Measurements from ENCODE around the gene ZNF385A.

ZNF385A gene

GRCh38 chr12:54368709-54369596 is 15.6 kb downstream of the ZNF385A start:
- Histone ChIP-seq H3K4me1 (ENCODE audit: control insufficient read depth in 2 of 2, insufficient read depth in 1 of 2, low read depth in 1 of 2, low read length in 2 of 2) (peaks cover 7 to 9% of the 10 kb centered on the region in 2 donors), H3K23ac (ENCODE audit: low read depth, low read length, poor library complexity) (peak overlapping the region; percentile 82), H3K18ac (ENCODE audit: low read length) (peak overlapping the region; percentile 41), H2BK15ac (ENCODE audit: low read length) (no peak overlapping the region), H3K4me3 (ENCODE audit: low read length in 2 of 2) (no peak overlapping the region), H3K9me3 (replicated peaks in 1 of 2; ENCODE audit: control insufficient read depth in 2 of 2, insufficient read depth in 1 of 2, low read depth in 1 of 2, low read length in 2 of 2) (no peaks in the 10 kb centered on the region), H2AK5ac (ENCODE audit: low read depth, low read length) (peak overlapping the region; percentile 86), H3K9ac (ENCODE audit: low read depth, low read length, poor library complexity) (peak overlapping the region; percentile 72), H3K79me1 (ENCODE audit: low read depth, low read length) (peaks cover 1% of the 10 kb centered on the region), H4K91ac (ENCODE audit: low read depth, low read length, poor library complexity) (no peak overlapping the region), H2AFZ (ENCODE audit: low read length) (peak overlapping the region; percentile 70), H4K8ac (ENCODE audit: low read depth, low read length) (no peak overlapping the region), H3K36me3 (replicated peaks in 1 of 2; ENCODE audit: control insufficient read depth in 2 of 2, insufficient read depth in 2 of 2, low read length in 2 of 2) (peaks cover 15 to 16% of the 10 kb centered on the region in 2 donors), H2BK120ac (ENCODE audit: low read depth, low read length) (no peak overlapping the region), H3K27ac (replicated peaks; ENCODE audit: low read length) (no peak overlapping the region), H3K4ac (ENCODE audit: low read length) (no peak overlapping the region), H2BK12ac (ENCODE audit: low read length) (no peak overlapping the region), H3K27me3 (ENCODE audit: control insufficient read depth in 3 of 3, insufficient read depth in 3 of 3, low read depth in 1 of 3, low read length in 3 of 3) (peaks cover 0 to 10% (median 0%) of the 10 kb centered on the region in 3 experiments), H3K14ac (ENCODE audit: low read length) (no peak overlapping the region), H2BK5ac (ENCODE audit: low read length) (no peak overlapping the region), H3K4me2 (ENCODE audit: insufficient read depth, low read length, poor library complexity, severe bottlenecking) (no peak overlapping the region)
- DNase-seq (ENCODE audit: low spot score), result peak; percentile 79
- WGBS, 2 donors (ENCODE audit: extremely low coverage in 2 of 2, insufficient read length in 2 of 2, insufficient replicate concordance in 1 of 2), result no CpG with 5 or more reads among the region's 40 CpGs

- Histone ChIP-seq H3K9ac (ENCODE audit: low read depth, low read length, poor library complexity) (no peak overlapping the region), H3K4me3 (ENCODE audit: low read length in 2 of 2) (no peak overlapping the region), H3K36me3 (replicated peaks in 1 of 2; ENCODE audit: control insufficient read depth in 2 of 2, insufficient read depth in 2 of 2, low read length in 2 of 2) (peaks cover 15 to 16% of the 10 kb centered on the region in 2 donors), H2AFZ (ENCODE audit: low read length) (peak overlapping the region; percentile 70), H2BK5ac (ENCODE audit: low read length) (no peak overlapping the region), H4K91ac (ENCODE audit: low read depth, low read length, poor library complexity) (no peak overlapping the region), H2BK12ac (ENCODE audit: low read length) (no peak overlapping the region), H3K4me2 (ENCODE audit: insufficient read depth, low read length, poor library complexity, severe bottlenecking) (no peak overlapping the region), H3K23ac (ENCODE audit: low read depth, low read length, poor library complexity) (peak overlapping the region; percentile 45), H3K27me3 (ENCODE audit: control insufficient read depth in 3 of 3, insufficient read depth in 3 of 3, low read depth in 1 of 3, low read length in 3 of 3) (peaks cover 0 to 10% (median 0%) of the 10 kb centered on the region in 3 experiments), H2BK120ac (ENCODE audit: low read depth, low read length) (no peak overlapping the region), H3K79me1 (ENCODE audit: low read depth, low read length) (peaks cover 1% of the 10 kb centered on the region), H4K8ac (ENCODE audit: low read depth, low read length) (no peak overlapping the region), H3K14ac (ENCODE audit: low read length) (no peak overlapping the region), H2AK5ac (ENCODE audit: low read depth, low read length) (no peak overlapping the region), H3K18ac (ENCODE audit: low read length) (peak overlapping the region; percentile 41), H3K4me1 (ENCODE audit: control insufficient read depth in 2 of 2, insufficient read depth in 1 of 2, low read depth in 1 of 2, low read length in 2 of 2) (peaks cover 7 to 9% of the 10 kb centered on the region in 2 donors), H3K4ac (ENCODE audit: low read length) (no peak overlapping the region), H2BK15ac (ENCODE audit: low read length) (no peak overlapping the region), H3K9me3 (replicated peaks in 1 of 2; ENCODE audit: control insufficient read depth in 2 of 2, insufficient read depth in 1 of 2, low read depth in 1 of 2, low read length in 2 of 2) (no peaks in the 10 kb centered on the region), H3K27ac (replicated peaks; ENCODE audit: low read length) (no peak overlapping the region)
- WGBS, 2 donors (ENCODE audit: extremely low coverage in 2 of 2, insufficient read length in 2 of 2, insufficient replicate concordance in 1 of 2), result no CpG with 5 or more reads among the region's 5 CpGs
- DNase-seq (ENCODE audit: low spot score), result no peak
These were observed 16.4 kb downstream of the ZNF385A start for GRCh38 chr12:54368025-54368708.

- no peak within 1 kb of the TSS for H3K23ac ChIP-seq (ENCODE audit: low read depth, low read length, poor library complexity)
- H3K4ac ChIP-seq (ENCODE audit: low read length), result no peak within 1 kb of the TSS
- H3K27ac ChIP-seq (replicated peaks; ENCODE audit: low read length), result no peak within 1 kb of the TSS
- peak within 1 kb of the TSS; percentile 34 for H2BK15ac ChIP-seq (ENCODE audit: low read length)
- H3K36me3 ChIP-seq (replicated peaks in 1 of 2; ENCODE audit: control insufficient read depth in 2 of 2, insufficient read depth in 2 of 2, low read length in 2 of 2), result no peaks in the 10 kb centered on the region
- WGBS, 2 donors (ENCODE audit: extremely low coverage in 2 of 2, insufficient read length in 2 of 2, insufficient replicate concordance in 1 of 2), result no CpG with 5 or more reads among the region's 4 CpGs
- H3K9ac ChIP-seq (ENCODE audit: low read depth, low read length, poor library complexity), result peak within 1 kb of the TSS; percentile 53
- no peak within 1 kb of the TSS for H3K4me2 ChIP-seq (ENCODE audit: insufficient read depth, low read length, poor library complexity, severe bottlenecking)
- no peaks in the 10 kb centered on the region for H3K79me1 ChIP-seq (ENCODE audit: low read depth, low read length)
- H3K27me3 ChIP-seq (ENCODE audit: control insufficient read depth in 3 of 3, insufficient read depth in 3 of 3, low read depth in 1 of 3, low read length in 3 of 3), result peaks cover 0 to 7% (median 0%) of the 10 kb centered on the region in 3 experiments
- H2BK5ac ChIP-seq (ENCODE audit: low read length), result no peak within 1 kb of the TSS
- H2AK5ac ChIP-seq (ENCODE audit: low read depth, low read length), result no peak within 1 kb of the TSS
- no peak within 1 kb of the TSS for H3K14ac ChIP-seq (ENCODE audit: low read length)
- H4K91ac ChIP-seq (ENCODE audit: low read depth, low read length, poor library complexity), result peak within 1 kb of the TSS; percentile 45
- peaks cover 17 to 25% of the 10 kb centered on the region in 2 donors for H3K4me1 ChIP-seq (ENCODE audit: control insufficient read depth in 2 of 2, insufficient read depth in 1 of 2, low read depth in 1 of 2, low read length in 2 of 2)
- DNase-seq (ENCODE audit: low spot score), result no peak
- peak within 1 kb of the TSS in 1 of 2 donors; percentile 3 for H3K4me3 ChIP-seq (ENCODE audit: low read length in 2 of 2)
- H3K9me3 ChIP-seq (replicated peaks in 1 of 2; ENCODE audit: control insufficient read depth in 2 of 2, insufficient read depth in 1 of 2, low read depth in 1 of 2, low read length in 2 of 2), result no peaks in the 10 kb centered on the region
- H3K18ac ChIP-seq (ENCODE audit: low read length), result peak within 1 kb of the TSS; percentile 12
- no peak within 1 kb of the TSS for H4K8ac ChIP-seq (ENCODE audit: low read depth, low read length)
- H2BK12ac ChIP-seq (ENCODE audit: low read length), result peak within 1 kb of the TSS; percentile 68
- H2BK120ac ChIP-seq (ENCODE audit: low read depth, low read length), result no peak within 1 kb of the TSS
- no peak within 1 kb of the TSS for H2AFZ ChIP-seq (ENCODE audit: low read length)
These were observed 20.1 kb downstream of the ZNF385A start, which contains the start of gene GPR84 for GRCh38 chr12:54364413-54364812. TSS of gene GPR84 (minus strand) at chr12:54364486. CDS start at chr12:54363851, 635 bp downstream.

- Histone ChIP-seq H3K18ac (ENCODE audit: low read length) (peak overlapping the region; percentile 12), H3K36me3 (replicated peaks in 1 of 2; ENCODE audit: control insufficient read depth in 2 of 2, insufficient read depth in 2 of 2, low read length in 2 of 2) (no peaks in the 10 kb centered on the region), H3K4ac (ENCODE audit: low read length) (no peak overlapping the region), H3K27ac (replicated peaks; ENCODE audit: low read length) (no peak overlapping the region), H3K4me3 (ENCODE audit: low read length in 2 of 2) (peak overlapping the region in 1 of 2 donors; percentile 3), H3K27me3 (ENCODE audit: control insufficient read depth in 3 of 3, insufficient read depth in 3 of 3, low read depth in 1 of 3, low read length in 3 of 3) (no peaks in the 10 kb centered on the region), H3K23ac (ENCODE audit: low read depth, low read length, poor library complexity) (no peak overlapping the region), H2BK120ac (ENCODE audit: low read depth, low read length) (no peak overlapping the region), H3K4me1 (ENCODE audit: control insufficient read depth in 2 of 2, insufficient read depth in 1 of 2, low read depth in 1 of 2, low read length in 2 of 2) (peaks cover 12 to 20% of the 10 kb centered on the region in 2 donors), H2BK12ac (ENCODE audit: low read length) (peak overlapping the region; percentile 68), H2BK5ac (ENCODE audit: low read length) (no peak overlapping the region), H3K9me3 (replicated peaks in 1 of 2; ENCODE audit: control insufficient read depth in 2 of 2, insufficient read depth in 1 of 2, low read depth in 1 of 2, low read length in 2 of 2) (no peaks in the 10 kb centered on the region), H4K8ac (ENCODE audit: low read depth, low read length) (no peak overlapping the region), H3K4me2 (ENCODE audit: insufficient read depth, low read length, poor library complexity, severe bottlenecking) (no peak overlapping the region), H4K91ac (ENCODE audit: low read depth, low read length, poor library complexity) (peak overlapping the region; percentile 45), H2AFZ (ENCODE audit: low read length) (no peak overlapping the region), H2AK5ac (ENCODE audit: low read depth, low read length) (no peak overlapping the region), H3K79me1 (ENCODE audit: low read depth, low read length) (no peaks in the 10 kb centered on the region), H3K14ac (ENCODE audit: low read length) (no peak overlapping the region), H3K9ac (ENCODE audit: low read depth, low read length, poor library complexity) (peak overlapping the region; percentile 53), H2BK15ac (ENCODE audit: low read length) (peak overlapping the region; percentile 34)
- no CpG with 5 or more reads among the region's 6 CpGs for WGBS, 2 donors (ENCODE audit: extremely low coverage in 2 of 2, insufficient read length in 2 of 2, insufficient replicate concordance in 1 of 2)
- no peak for DNase-seq (ENCODE audit: low spot score)
These were observed 20.9 kb downstream of the ZNF385A start for GRCh38 chr12:54363618-54364017.

Measured in neuronal stem cell (in vitro differentiated cells).